Measurements from ENCODE around the gene MISP. TPM values are rescaled to one million over a fixed set of nuclear protein-coding genes. Genes with fewer than 3 reads are reported as not detected.

Gene MISP
- total RNA-seq, 3 donors from 2014 or later: 0.16 to 3.6 (median 2.5) TPM

- H3K36me3 ChIP-seq: no peaks in the 10 kb centered on the region
- H3K4me1 ChIP-seq: no peaks in the 10 kb centered on the region
- no peaks in the 10 kb centered on the region for H3K27me3 ChIP-seq
- no peak for TF ChIP-seq POLR2A (IDR thresholded peaks at IDR 0.05)
- TF ChIP-seq CTCF (IDR thresholded peaks at IDR 0.05): no peak
- TF ChIP-seq POLR2AphosphoS5 (IDR thresholded peaks at IDR 0.05): no peak
- no peak overlapping the region for H3K4me3 ChIP-seq
- H3K27ac ChIP-seq: no peak overlapping the region
- peaks cover 10 to 11% of the 10 kb centered on the region in 2 donors for H3K9me3 ChIP-seq
- DNase-seq (ENCODE audit: low spot score in 2 of 2): no peak
- intact Hi-C loops (cut with DNase I; ENCODE audit: low total_unique reads): loop anchor here (10.0 kb wide), 1 partner anchor 227 kb away; the partner anchor contains the start of gene WDR18
Observed at GRCh38 chr19:757811-758668, 7.1 kb downstream of the MISP start.

- TF ChIP-seq CTCF (IDR thresholded peaks at IDR 0.05) (no peak), POLR2A (IDR thresholded peaks at IDR 0.05) (no peak), POLR2AphosphoS5 (IDR thresholded peaks at IDR 0.05) (no peak)
- Histone ChIP-seq H3K4me3 (no peak overlapping the region), H3K4me1 (no peaks in the 10 kb centered on the region), H3K9me3 (peaks cover 9 to 10% of the 10 kb centered on the region in 2 donors), H3K27ac (no peak overlapping the region), H3K36me3 (no peaks in the 10 kb centered on the region), H3K27me3 (no peaks in the 10 kb centered on the region)
- no peak for DNase-seq (ENCODE audit: low spot score in 2 of 2)
- intact Hi-C loops (cut with DNase I; ENCODE audit: low total_unique reads): no loop called here
Observed at GRCh38 chr19:763181-763580, 12.3 kb downstream of the MISP start.

- Histone ChIP-seq H3K4me1 (no peaks in the 10 kb centered on the region), H3K36me3 (no peaks in the 10 kb centered on the region), H3K27me3 (no peaks in the 10 kb centered on the region), H3K9me3 (peaks cover 2 to 3% of the 10 kb centered on the region in 2 donors), H3K27ac (no peak overlapping the region), H3K4me3 (no peak overlapping the region)
- DNase-seq (ENCODE audit: low spot score in 2 of 2): no peak
- intact Hi-C loops (cut with DNase I; ENCODE audit: low total_unique reads): no loop called here
- no peak for TF ChIP-seq CTCF (IDR thresholded peaks at IDR 0.05)
Observed at GRCh38 chr19:763869-764268, 13.0 kb downstream of the MISP start.

- DNase-seq (ENCODE audit: low spot score in 2 of 2): no peak
- Histone ChIP-seq H3K27ac (no peak overlapping the region), H3K27me3 (no peaks in the 10 kb centered on the region), H3K9me3 (no peaks in the 10 kb centered on the region), H3K4me1 (no peaks in the 10 kb centered on the region), H3K4me3 (no peak overlapping the region), H3K36me3 (no peaks in the 10 kb centered on the region)
- TF ChIP-seq POLR2AphosphoS5 (IDR thresholded peaks at IDR 0.05): no peak
- no peak for TF ChIP-seq POLR2A (IDR thresholded peaks at IDR 0.05)
- intact Hi-C loops (cut with DNase I; ENCODE audit: low total_unique reads): no loop called here
Observed at GRCh38 chr19:764301-764700, 13.4 kb downstream of the MISP start.

- Histone ChIP-seq H3K27ac (no peak overlapping the region), H3K4me1 (no peaks in the 10 kb centered on the region), H3K4me3 (no peak overlapping the region), H3K9me3 (no peaks in the 10 kb centered on the region), H3K36me3 (no peaks in the 10 kb centered on the region), H3K27me3 (no peaks in the 10 kb centered on the region)
- no peak for DNase-seq (ENCODE audit: low spot score in 2 of 2)
- no peak for TF ChIP-seq POLR2AphosphoS5 (IDR thresholded peaks at IDR 0.05)
- TF ChIP-seq POLR2A (IDR thresholded peaks at IDR 0.05): no peak
- TF ChIP-seq CTCF (IDR thresholded peaks at IDR 0.05): no peak
- intact Hi-C loops (cut with DNase I; ENCODE audit: low total_unique reads): loop anchor here (5.0 kb wide), 1 partner anchor 152 kb away; the partner anchor contains the start of gene KISS1R
Observed at GRCh38 chr19:765179-765738, 14.3 kb downstream of the MISP start.

Data from breast epithelium (tissue), 4 donors.